H9 (cell line): Measurements from ENCODE around the gene DSC2. TPM values are rescaled to one million over a fixed set of nuclear protein-coding genes. Genes with fewer than 3 reads are reported as not detected.
A peak's percentile ranks its signal among the peaks of the same experiment; 100 is the strongest.

Experiments used
- DNase-seq: peaks from one replicate; pipeline ENCODE4 v3.0.0-alpha.2; 2017
- H2AFZ ChIP-seq: one replicate; pipeline ENCODE4 v1.6.1; 2013; ENCODE audit warnings: mild to moderate bottlenecking, low read length, control low read depth, moderate library complexity
- H2AK5ac ChIP-seq: 2 replicates; pipeline ENCODE4 v1.6.1; 2013; ENCODE audit warnings: low read length, control low read depth, mixed read lengths; ENCODE audit not compliant: insufficient read length
- H2BK120ac ChIP-seq: one replicate; pipeline ENCODE4 v1.6.1; 2013; ENCODE audit warnings: low read depth, mild to moderate bottlenecking, low read length, control low read depth, inconsistent platforms; ENCODE audit not compliant: poor library complexity, severe bottlenecking
- H2BK12ac ChIP-seq: 2 replicates; pipeline ENCODE4 v1.6.1; 2013; ENCODE audit warnings: low read length, control low read depth, mixed read lengths, low read depth; ENCODE audit not compliant: insufficient read length
- H2BK15ac ChIP-seq: 2 replicates; pipeline ENCODE4 v1.6.1; 2013; ENCODE audit warnings: low read depth, low read length, control low read depth
- H2BK20ac ChIP-seq: one replicate; pipeline ENCODE4 v1.6.1; 2013; ENCODE audit warnings: low read depth, mild to moderate bottlenecking, low read length, control low read depth, inconsistent platforms; ENCODE audit not compliant: poor library complexity, severe bottlenecking
- H2BK5ac ChIP-seq: 2 replicates; pipeline ENCODE4 v1.6.1; 2013; ENCODE audit warnings: low read length, control low read depth, mixed read lengths; ENCODE audit not compliant: insufficient read length
- H3K14ac ChIP-seq: 2 replicates; pipeline ENCODE4 v1.6.1; 2013; ENCODE audit warnings: low read length, control low read depth; ENCODE audit not compliant: insufficient read depth
- H3K18ac ChIP-seq: 2 replicates; pipeline ENCODE4 v1.6.1; 2013; ENCODE audit warnings: low read depth, mild to moderate bottlenecking, mixed read lengths, low read length, control low read depth; ENCODE audit not compliant: insufficient read length
- H3K23ac ChIP-seq: 2 replicates; pipeline ENCODE4 v1.6.1; 2013; ENCODE audit warnings: low read length, control low read depth, mixed read lengths, low read depth; ENCODE audit not compliant: insufficient read length
- H3K23me2 ChIP-seq: 2 replicates; pipeline ENCODE4 v1.6.1; 2013; ENCODE audit warnings: low read depth, mild to moderate bottlenecking, mixed read lengths, low read length, control low read depth; ENCODE audit not compliant: insufficient read length, poor library complexity, severe bottlenecking
- H3K27ac ChIP-seq: 2 replicates; pipeline ENCODE4 v1.5.1; 2013; ENCODE audit warnings: low read length, control low read depth, mixed read lengths, low read depth; ENCODE audit not compliant: insufficient read length
- H3K27me3 ChIP-seq: 2 replicates; pipeline ENCODE4 v1.6.1; 2013; ENCODE audit warnings: low read length, control low read depth, inconsistent platforms; ENCODE audit not compliant: insufficient read depth
- H3K4ac ChIP-seq: 2 replicates; pipeline ENCODE4 v1.6.1; 2013; ENCODE audit warnings: low read depth, mild to moderate bottlenecking, control low read depth, inconsistent platforms, low read length, moderate library complexity
- H3K4me1 ChIP-seq: 2 replicates; pipeline ENCODE4 v1.6.1; 2013; ENCODE audit warnings: low read length, control low read depth, inconsistent platforms; ENCODE audit not compliant: insufficient read depth
- H3K4me2 ChIP-seq: 2 replicates; pipeline ENCODE4 v1.6.1; 2013; ENCODE audit warnings: low read length, control low read depth, mixed read lengths; ENCODE audit not compliant: insufficient read length, insufficient read depth
- H3K56ac ChIP-seq: 2 replicates; pipeline ENCODE4 v1.6.1; 2013; ENCODE audit warnings: low read depth, mild to moderate bottlenecking, mixed read lengths, low read length, control low read depth; ENCODE audit not compliant: insufficient read length
- H3K79me1 ChIP-seq: 2 replicates; pipeline ENCODE4 v1.6.1; 2013; ENCODE audit warnings: low read depth, mild to moderate bottlenecking, moderate library complexity, low read length, control low read depth, inconsistent platforms; ENCODE audit not compliant: insufficient read depth, poor library complexity, severe bottlenecking
- H3K79me2 ChIP-seq: 2 replicates; pipeline ENCODE4 v1.6.1; 2013; ENCODE audit warnings: low read length, control low read depth, inconsistent platforms; ENCODE audit not compliant: insufficient read depth
- H3K9ac ChIP-seq: 2 replicates; pipeline ENCODE4 v1.6.1; 2013; ENCODE audit warnings: low read length, control low read depth, mixed read lengths; ENCODE audit not compliant: insufficient read length; ENCODE audit errors: extremely low read depth
- H3K9me3 ChIP-seq: one replicate; pipeline ENCODE4 v1.6.1; 2013; ENCODE audit warnings: low read depth, low read length, inconsistent platforms; ENCODE audit not compliant: control insufficient read depth
- H3T11ph ChIP-seq: one replicate; pipeline ENCODE4 v1.6.1; 2013; ENCODE audit warnings: mild to moderate bottlenecking, low read length, control low read depth, inconsistent platforms
- H4K20me1 ChIP-seq: one replicate; pipeline ENCODE4 v1.6.1; 2013; ENCODE audit not compliant: control insufficient read depth, insufficient read length, insufficient read depth
- H4K5ac ChIP-seq: 2 replicates; pipeline ENCODE4 v1.6.1; 2013; ENCODE audit warnings: low read depth, mild to moderate bottlenecking, mixed read lengths, low read length, control low read depth; ENCODE audit not compliant: insufficient read length
- H4K8ac ChIP-seq: replicated peaks from 2 replicates; pipeline ENCODE4 v1.6.1; 2013; ENCODE audit warnings: low read length, control low read depth, mixed read lengths, low read depth; ENCODE audit not compliant: insufficient read length
- H4K91ac ChIP-seq: 2 replicates; pipeline ENCODE4 v1.6.1; 2013; ENCODE audit warnings: low read depth, mild to moderate bottlenecking, moderate library complexity, mixed read lengths, low read length, control low read depth; ENCODE audit not compliant: insufficient read length
- H3K27ac Mint-ChIP-seq, 3 experiments: 2 replicates in 2 of 3; 3 replicates in 1 of 3; pipeline ENCODE4 v1.8.0; 2020 to 2021; ENCODE audit warnings: mixed read lengths in 3 of 3, mild to moderate bottlenecking in 1 of 3, moderate library complexity in 1 of 3
- H3K27me3 Mint-ChIP-seq: 2 replicates; pipeline ENCODE4 v1.8.0; 2021; ENCODE audit warnings: low read depth, mild to moderate bottlenecking, moderate library complexity, mixed read lengths
- H3K36me3 Mint-ChIP-seq, 3 experiments: 2 replicates in 2 of 3; 3 replicates in 1 of 3; pipeline ENCODE4 v1.8.0; 2020 to 2021; ENCODE audit warnings: low read depth in 3 of 3, mixed read lengths in 3 of 3; ENCODE audit not compliant: insufficient read depth in 1 of 3
- H3K4me1 Mint-ChIP-seq, 2 experiments: 2 replicates each; pipeline ENCODE4 v1.8.0; 2020; ENCODE audit warnings: mixed read lengths in 2 of 2
- H3K4me3 Mint-ChIP-seq, 2 experiments: 2 replicates in 1 of 2; 3 replicates in 1 of 2; pipeline ENCODE4 v1.8.0; 2020 to 2021; ENCODE audit warnings: mild to moderate bottlenecking in 2 of 2, mixed read lengths in 2 of 2, moderate library complexity in 1 of 2
- H3K9me3 Mint-ChIP-seq, 2 experiments: 2 replicates in 1 of 2; 3 replicates in 1 of 2; pipeline ENCODE4 v1.8.0; 2020; ENCODE audit warnings: mild to moderate bottlenecking in 2 of 2, mixed read lengths in 2 of 2, moderate library complexity in 1 of 2
- CTCF ChIP-seq: fragments of 200-600 bp; sonication (generic); conservative IDR thresholded peaks from 3 replicates; pipeline ENCODE4 v1.8.0; 2021; ENCODE audit warnings: antibody characterized with exemption, mild to moderate bottlenecking
- WGBS: extraction: QIAGEN DNeasy Blood & Tissue Kit; methylation state at CpG from one replicate; pipeline ENCODE4 v1.1.7; 2013; ENCODE audit warnings: missing lambda C conversion rate, low lambda C conversion rate, mixed read lengths; ENCODE audit not compliant: insufficient read length; ENCODE audit errors: extremely low coverage; 5-methylcytosine and 5-hydroxymethylcytosine counted together
- total RNA-seq: library from RNA; stranded (reverse); gene quantifications from 2 replicates; pipeline ENCODE4 v1.2.1, GENCODE V29; 2021

DSC2 gene
- total RNA-seq, 1 experiment from 2014 or later, result 26.1 TPM

- H3K4me3 Mint-ChIP-seq, result no peak overlapping the region
- Histone ChIP-seq H4K8ac (no peak overlapping the region), H3T11ph (no peak overlapping the region)
Measured at GRCh38 chr18:31105733-31106132, 3.5 kb upstream of the DSC2 start.

More at GRCh38 chr18:31105733-31106132, 3.5 kb upstream of the DSC2 start:
- no peak overlapping the region for H3K27ac Mint-ChIP-seq
- Histone ChIP-seq H4K5ac (no peak overlapping the region), H4K20me1 (no peaks in the 10 kb centered on the region), H3K56ac (no peak overlapping the region), H3K23ac (no peak overlapping the region), H3K18ac (no peak overlapping the region), H3K27me3 (no peaks in the 10 kb centered on the region), H3K79me2 (no peaks in the 10 kb centered on the region), H4K91ac (no peak overlapping the region), H2AK5ac (no peak overlapping the region), H3K4ac (no peak overlapping the region), H2BK120ac (no peak overlapping the region), H2BK12ac (no peak overlapping the region), H3K4me1 (peaks cover 3% of the 10 kb centered on the region; the same call in 1 of the 2 replicates), H2BK5ac (no peak overlapping the region), H2BK15ac (no peak overlapping the region), H3K27ac (no peak overlapping the region), H3K23me2 (no peaks in the 10 kb centered on the region), H2BK20ac (no peak overlapping the region), H2AFZ (no peak overlapping the region), H3K79me1 (no peaks in the 10 kb centered on the region), H3K9me3 (no peaks in the 10 kb centered on the region), H3K14ac (no peak overlapping the region), H3K4me2 (no peak overlapping the region), H3K9ac (no peak overlapping the region)
- no CpG with 5 or more reads among the region's 3 CpGs for WGBS
- H3K27me3 Mint-ChIP-seq, result peaks cover 2% of the 10 kb centered on the region; the same call in 1 of the 2 replicates
- H3K4me1 Mint-ChIP-seq, result peaks cover 14 to 16% of the 10 kb centered on the region in 2 experiments
- DNase-seq, result no peak
- H3K9me3 Mint-ChIP-seq, result no peaks in the 10 kb centered on the region
- H3K36me3 Mint-ChIP-seq, result no peaks in the 10 kb centered on the region
- TF ChIP-seq CTCF, result 0 out of 3 replicates have a peak, but pooled peaks have one; percentile 25
